AG04450 (cell line): ENCODE measurements around the gene TRMT1. TPM values are rescaled to one million over a fixed set of nuclear protein-coding genes. Genes with fewer than 3 reads are reported as not detected.

Experiments used
- CTCF ChIA-PET: fragments of 300-600, 350-600 bp; formaldehyde crosslinking; extraction: SDS; loops from one replicate; lab custom pipeline; 2022; ENCODE audit warnings: antibody characterized with exemption, inconsistent platforms; lab: Charles Lee
- POLR2A ChIA-PET: fragments of 350-600 bp; formaldehyde crosslinking; extraction: SDS; loops from one replicate; lab custom pipeline; 2021; ENCODE audit warnings: antibody characterized with exemption, inconsistent platforms; lab: Yijun Ruan, JAX
- DNase-seq: peaks from one replicate; pipeline ENCODE4 v3.0.0-alpha.2; 2011; ENCODE audit warnings: low read depth, low spot score
- H3K27ac ChIP-seq: one replicate; pipeline ENCODE4 v1.5.1; 2012; ENCODE audit warnings: low read depth, low read length, control low read depth
- H3K27me3 ChIP-seq: one replicate; pipeline ENCODE4 v1.6.0; 2012; ENCODE audit warnings: low read length; ENCODE audit not compliant: control insufficient read depth, insufficient read depth
- H3K4me3 ChIP-seq: 2 replicates; pipeline ENCODE4 v1.5.1; 2011; ENCODE audit warnings: mild to moderate bottlenecking, low read depth, low read length, control low read depth
- H3K9me3 ChIP-seq: 2 replicates; pipeline ENCODE4 v1.5.1; 2012; ENCODE audit warnings: low read length; ENCODE audit not compliant: control insufficient read depth, insufficient read depth
- polyA plus RNA-seq: library from polyadenylated mRNA; depleted of rRNA; stranded (reverse); fragments of >200 nt; gene quantifications from 2 replicates; pipeline ENCODE4 v1.2.3, GENCODE V29; 2011
- TF ChIP-seq, protein P1 (sequence below): IDR thresholded peaks from 2 replicates; pipeline ENCODE4 v1.5.1; 2011; ENCODE audit warnings: low read depth, low read length, control low read depth, inconsistent platforms

TRMT1 gene
- polyA plus RNA-seq, 1 experiment: 17.3 TPM

DNA sequence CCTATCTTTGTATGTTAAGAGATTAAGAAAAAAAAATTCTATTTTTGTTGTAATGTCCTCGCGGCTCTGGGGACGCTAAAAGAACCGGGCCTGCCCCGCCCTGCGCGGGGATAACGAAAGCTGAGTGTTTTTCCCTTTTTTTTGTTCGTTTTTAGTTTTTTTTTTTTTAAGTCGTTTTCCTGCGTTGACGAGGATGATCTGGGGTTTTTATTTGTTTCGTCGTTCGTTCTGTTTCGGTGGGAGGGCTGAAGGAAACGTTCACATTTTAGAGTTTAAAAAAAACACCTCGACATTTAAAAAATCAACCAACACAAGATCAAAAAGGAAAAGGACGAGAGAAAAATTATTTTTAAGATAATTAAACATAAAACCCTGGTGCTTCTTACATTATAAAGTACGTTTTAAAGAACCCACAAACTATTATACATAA, 19.5 kb downstream of the TRMT1 start:
- Histone ChIP-seq H3K27ac (no peak overlapping the region), H3K4me3 (no peak overlapping the region), H3K9me3 (no peaks in the 10 kb centered on the region; the same call in 1 of the 2 replicates), H3K27me3 (no peaks in the 10 kb centered on the region)
- ChIA-PET POLR2A (no interaction called here), CTCF (interaction anchor here (1.8 to 7.6 kb wide), 3 partner anchors 113 to 132 kb away, joined by 6 to 150 read pairs (median 8); no protein-coding TSS in a partner anchor)
- DNase-seq: no peak
- TF ChIP-seq, protein P1, sequence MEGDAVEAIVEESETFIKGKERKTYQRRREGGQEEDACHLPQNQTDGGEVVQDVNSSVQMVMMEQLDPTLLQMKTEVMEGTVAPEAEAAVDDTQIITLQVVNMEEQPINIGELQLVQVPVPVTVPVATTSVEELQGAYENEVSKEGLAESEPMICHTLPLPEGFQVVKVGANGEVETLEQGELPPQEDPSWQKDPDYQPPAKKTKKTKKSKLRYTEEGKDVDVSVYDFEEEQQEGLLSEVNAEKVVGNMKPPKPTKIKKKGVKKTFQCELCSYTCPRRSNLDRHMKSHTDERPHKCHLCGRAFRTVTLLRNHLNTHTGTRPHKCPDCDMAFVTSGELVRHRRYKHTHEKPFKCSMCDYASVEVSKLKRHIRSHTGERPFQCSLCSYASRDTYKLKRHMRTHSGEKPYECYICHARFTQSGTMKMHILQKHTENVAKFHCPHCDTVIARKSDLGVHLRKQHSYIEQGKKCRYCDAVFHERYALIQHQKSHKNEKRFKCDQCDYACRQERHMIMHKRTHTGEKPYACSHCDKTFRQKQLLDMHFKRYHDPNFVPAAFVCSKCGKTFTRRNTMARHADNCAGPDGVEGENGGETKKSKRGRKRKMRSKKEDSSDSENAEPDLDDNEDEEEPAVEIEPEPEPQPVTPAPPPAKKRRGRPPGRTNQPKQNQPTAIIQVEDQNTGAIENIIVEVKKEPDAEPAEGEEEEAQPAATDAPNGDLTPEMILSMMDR: no peak

DNA sequence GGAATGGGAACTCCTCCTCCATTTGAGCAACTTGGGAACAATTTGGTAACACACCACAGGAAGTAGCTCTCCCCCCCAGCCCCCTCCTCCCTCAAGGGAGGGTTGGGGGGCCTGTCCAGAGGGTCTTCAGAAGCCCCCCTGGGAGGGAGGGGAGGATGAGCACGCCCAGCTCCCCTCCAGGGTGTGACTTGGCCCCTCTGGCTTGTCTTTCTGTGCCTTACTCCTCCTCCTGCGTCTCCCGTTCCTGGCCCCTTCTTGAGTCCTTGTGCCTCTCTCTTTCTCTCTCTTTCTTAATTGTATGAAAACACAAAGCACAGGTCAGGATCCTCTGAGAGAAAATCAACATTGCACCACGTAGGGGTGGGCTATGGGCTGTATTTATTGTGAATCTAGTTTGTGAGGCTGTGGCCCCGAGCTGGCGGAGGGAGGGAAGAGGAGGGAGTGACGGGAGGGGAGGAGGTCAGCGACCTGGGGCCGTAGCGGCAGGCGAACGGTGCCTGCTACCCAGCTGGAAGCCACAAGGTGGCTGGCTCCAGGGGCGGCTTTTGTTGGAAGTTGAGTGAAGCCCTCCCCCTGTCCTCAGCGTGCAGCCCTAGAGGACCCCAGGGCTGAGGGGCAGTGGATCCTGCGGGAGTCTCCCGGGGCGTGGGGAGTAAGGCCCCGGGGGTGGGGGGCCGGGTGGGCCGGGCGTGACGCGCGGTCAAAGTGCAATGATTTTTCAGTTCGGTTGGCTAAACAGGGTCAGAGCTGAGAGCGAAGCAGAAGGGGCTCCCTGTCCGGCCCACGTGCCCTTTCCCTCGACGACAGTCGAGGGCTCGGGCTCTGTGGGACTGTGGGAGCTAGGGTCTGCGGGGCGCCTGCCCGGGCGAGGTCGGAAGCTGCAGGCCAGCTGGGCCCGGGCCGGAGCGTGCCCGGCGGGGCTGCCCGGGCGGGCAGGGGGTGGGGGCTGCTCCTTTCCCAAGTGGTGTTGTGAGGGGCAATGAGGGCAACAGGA, 20.3 kb downstream of the TRMT1 start:
- POLR2A ChIA-PET: interaction anchor here (0.6 kb wide), 1 partner anchor 90 kb away, joined by 4 read pairs; no protein-coding TSS in a partner anchor
- Histone ChIP-seq H3K27me3 (no peaks in the 10 kb centered on the region), H3K27ac (no peak overlapping the region), H3K4me3 (no peak overlapping the region), H3K9me3 (no peaks in the 10 kb centered on the region; the same call in 1 of the 2 replicates)
- no peak for DNase-seq
- TF ChIP-seq, protein P1: no peak
- CTCF ChIA-PET: interaction anchor here (1.0 to 7.6 kb wide), 6 partner anchors 11 to 131 kb away, joined by 3 to 150 read pairs (median 7); no protein-coding TSS in a partner anchor

DNA sequence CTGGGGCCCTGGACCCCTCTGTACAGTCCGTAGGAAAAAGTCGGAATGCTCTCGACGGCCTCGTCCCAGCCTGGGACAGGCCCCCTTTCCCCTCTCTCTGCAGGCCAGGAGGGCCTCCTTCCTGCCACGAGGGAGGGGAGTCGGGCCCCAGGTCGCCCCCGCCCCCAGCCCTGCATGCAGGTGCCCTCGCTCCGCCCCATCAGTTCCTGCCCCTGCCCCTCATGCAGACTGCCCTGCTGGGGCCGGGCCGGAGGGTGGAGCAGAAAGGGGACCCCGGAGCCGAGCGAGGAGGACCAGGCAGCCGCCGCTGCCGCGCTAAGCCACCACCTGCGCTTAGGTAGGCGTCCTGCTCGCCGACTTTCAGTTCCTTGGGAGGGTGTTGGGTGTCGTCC, 21.2 kb downstream of the TRMT1 start:
- Histone ChIP-seq H3K27ac (no peak overlapping the region), H3K27me3 (no peaks in the 10 kb centered on the region), H3K9me3 (no peaks in the 10 kb centered on the region; the same call in 1 of the 2 replicates), H3K4me3 (no peak overlapping the region)
- TF ChIP-seq, protein P1: no peak
- DNase-seq: no peak
- ChIA-PET CTCF (interaction anchor here (0.6 to 7.6 kb wide), 8 partner anchors 9 to 213 kb away, joined by 3 to 150 read pairs (median 6); no protein-coding TSS in a partner anchor), POLR2A (no interaction called here)

DNA sequence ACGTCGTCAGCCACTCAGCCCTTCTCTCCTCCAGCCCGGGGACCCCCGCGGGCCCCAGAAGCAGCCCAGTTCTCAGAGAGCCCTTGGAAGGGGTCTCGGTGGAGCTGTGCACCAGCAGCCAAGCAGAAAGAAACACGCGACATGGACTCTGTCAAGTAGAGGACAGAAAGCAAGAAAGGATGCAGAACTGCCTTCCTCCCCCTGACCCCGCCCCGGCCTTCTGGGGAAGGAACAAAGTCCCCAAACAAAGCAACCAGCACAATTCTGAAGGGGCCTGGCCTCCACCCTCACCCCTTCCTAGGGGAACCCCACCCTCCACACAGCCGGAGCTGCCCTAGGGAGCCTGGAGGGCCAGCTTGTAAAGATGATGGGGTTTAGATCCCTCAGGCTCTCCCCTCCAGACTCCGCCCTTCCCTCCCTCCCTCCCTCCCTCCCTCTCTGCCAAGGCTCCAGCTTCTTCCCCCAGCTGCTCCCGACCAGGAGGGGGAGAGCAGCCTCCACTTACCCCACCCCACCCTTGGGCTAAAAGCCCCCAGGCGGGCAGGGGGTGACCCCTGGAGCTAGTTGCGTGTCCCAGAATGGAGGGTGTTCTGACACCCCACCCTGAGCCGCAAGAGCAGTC, 21.7 kb downstream of the TRMT1 start:
- no peak overlapping the region for H3K4me3 ChIP-seq
- TF ChIP-seq, protein P1: no peak
- no peaks in the 10 kb centered on the region for H3K27me3 ChIP-seq
- ChIA-PET CTCF (interaction anchor here (0.6 to 7.6 kb wide), 18 partner anchors 9 to 212 kb away, joined by 3 to 150 read pairs (median 6); no protein-coding TSS in a partner anchor), POLR2A (interaction anchor here (0.9 to 1.2 kb wide), 2 partner anchors 117 to 120 kb away, joined by 3 read pairs; no protein-coding TSS in a partner anchor)
- H3K9me3 ChIP-seq: no peaks in the 10 kb centered on the region; the same call in 1 of the 2 replicates
- DNase-seq: no peak
- no peak overlapping the region for H3K27ac ChIP-seq
